GM12875 (cell line): ENCODE results near the gene HOXB8.

Source experiments
- H3K4me3 ChIP-seq: one replicate; pipeline ENCODE4 v1.5.1; 2011; ENCODE audit warnings: low read depth, low read length, control low read depth
- TF ChIP-seq, protein P1 (sequence below): IDR thresholded peaks from 2 replicates; pipeline ENCODE4 v1.5.1; 2011; ENCODE audit warnings: low read depth, mild to moderate bottlenecking, control low read depth, inconsistent platforms, low read length, moderate library complexity, borderline replicate concordance; ENCODE audit not compliant: insufficient read depth

Gene HOXB8

DNA sequence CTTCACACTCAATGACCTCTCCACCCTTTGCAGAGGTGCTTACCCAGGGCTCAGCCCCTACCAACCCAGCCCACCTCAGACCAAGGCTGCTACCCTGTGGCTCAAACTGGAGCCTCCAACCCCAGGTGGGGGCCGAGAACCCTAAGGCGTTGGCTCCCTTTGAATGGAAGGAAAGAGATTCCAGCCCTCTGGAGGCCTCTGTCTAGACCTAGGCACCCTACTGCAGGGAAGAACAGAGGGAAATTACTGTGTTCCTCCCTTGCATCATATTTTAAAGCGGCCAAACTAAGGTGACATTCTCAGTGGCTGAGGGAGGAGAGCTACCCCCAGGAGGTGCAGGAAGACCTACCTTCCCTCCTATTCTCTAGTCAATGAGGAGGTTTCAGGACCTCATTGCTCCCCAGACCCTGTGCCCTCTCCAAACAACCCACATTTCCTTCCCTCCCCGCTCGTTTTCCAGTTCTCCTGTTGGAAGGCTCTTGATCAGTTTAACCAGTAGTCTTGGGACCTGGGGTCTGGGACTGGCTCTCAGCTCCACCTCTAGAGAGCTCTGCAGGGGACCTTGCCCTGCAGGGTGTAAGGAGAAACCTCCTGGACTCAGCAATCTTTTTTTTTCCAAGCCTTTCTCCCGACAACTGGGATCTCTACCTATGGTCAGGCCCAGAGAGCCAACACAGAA is 5.5 kb upstream of the HOXB8 start:
- no peak overlapping the region for H3K4me3 ChIP-seq
- TF ChIP-seq, protein P1, sequence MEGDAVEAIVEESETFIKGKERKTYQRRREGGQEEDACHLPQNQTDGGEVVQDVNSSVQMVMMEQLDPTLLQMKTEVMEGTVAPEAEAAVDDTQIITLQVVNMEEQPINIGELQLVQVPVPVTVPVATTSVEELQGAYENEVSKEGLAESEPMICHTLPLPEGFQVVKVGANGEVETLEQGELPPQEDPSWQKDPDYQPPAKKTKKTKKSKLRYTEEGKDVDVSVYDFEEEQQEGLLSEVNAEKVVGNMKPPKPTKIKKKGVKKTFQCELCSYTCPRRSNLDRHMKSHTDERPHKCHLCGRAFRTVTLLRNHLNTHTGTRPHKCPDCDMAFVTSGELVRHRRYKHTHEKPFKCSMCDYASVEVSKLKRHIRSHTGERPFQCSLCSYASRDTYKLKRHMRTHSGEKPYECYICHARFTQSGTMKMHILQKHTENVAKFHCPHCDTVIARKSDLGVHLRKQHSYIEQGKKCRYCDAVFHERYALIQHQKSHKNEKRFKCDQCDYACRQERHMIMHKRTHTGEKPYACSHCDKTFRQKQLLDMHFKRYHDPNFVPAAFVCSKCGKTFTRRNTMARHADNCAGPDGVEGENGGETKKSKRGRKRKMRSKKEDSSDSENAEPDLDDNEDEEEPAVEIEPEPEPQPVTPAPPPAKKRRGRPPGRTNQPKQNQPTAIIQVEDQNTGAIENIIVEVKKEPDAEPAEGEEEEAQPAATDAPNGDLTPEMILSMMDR = no peak

DNA sequence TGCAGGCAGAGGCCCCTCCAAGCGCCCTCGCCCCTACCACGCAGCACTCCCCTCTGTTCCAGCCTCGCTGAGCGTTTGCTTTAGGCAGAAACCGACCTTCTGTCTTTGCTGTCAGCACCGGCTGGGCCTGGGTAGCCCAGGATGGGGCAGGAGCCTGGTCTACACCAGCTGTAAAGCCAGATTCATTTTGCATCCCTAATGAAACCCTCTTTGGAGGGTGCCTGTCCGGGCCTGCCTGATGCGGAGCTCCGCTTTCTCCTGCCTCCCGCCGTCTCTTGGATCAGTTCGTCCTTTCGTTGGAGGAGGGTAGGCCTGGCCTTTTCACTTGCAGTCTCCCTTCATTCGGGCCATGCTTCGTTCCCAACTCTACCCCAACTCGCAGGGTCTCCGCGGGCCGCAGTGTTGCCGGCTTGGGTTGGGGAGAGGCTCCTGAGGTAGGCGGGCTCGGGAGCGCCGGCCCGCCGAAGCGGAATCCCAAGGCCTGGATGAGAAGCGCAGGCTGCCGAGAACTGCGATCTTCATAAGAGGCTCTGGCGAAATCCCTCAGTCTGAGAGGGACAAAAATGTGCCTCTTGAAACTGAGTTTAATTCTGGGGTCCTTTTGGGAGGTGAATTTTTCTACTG is 4.8 kb upstream of the HOXB8 start:
- TF ChIP-seq, protein P1 = no peak

DNA sequence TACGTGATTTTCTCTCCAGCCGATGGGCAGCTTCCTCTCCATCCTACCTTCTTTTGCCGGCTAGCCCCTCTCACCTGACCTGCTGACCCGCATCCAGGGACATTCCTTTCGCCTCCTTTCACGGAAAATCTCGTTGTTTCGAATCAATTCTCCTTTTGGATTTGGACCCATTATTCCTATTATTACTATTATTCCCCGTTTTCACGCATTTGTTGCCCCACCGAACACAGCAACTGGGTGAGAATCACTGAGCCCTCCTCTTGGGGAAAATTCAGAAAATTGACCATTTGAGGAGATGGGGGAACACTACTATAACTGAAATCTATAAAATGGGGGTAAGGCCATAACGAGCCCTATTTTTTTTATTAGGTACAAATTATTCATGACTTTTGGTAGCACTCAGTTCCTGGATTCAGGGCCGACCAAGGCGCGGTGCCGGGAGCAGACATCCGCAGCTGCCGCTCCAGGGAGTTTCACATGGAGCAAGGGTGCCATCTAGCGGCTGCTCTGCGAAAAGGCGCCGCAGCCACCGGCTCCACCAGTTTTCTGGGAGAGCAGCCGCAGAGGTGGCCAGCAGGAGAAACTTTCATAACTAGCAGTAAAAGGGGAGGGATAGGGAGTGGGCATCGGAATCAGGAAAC is 3.3 kb upstream of the HOXB8 start:
- peak overlapping the region; percentile 6 for H3K4me3 ChIP-seq
- TF ChIP-seq, protein P1 = peak; percentile 89

More for the DNA sequence above, 4.8 kb upstream of the HOXB8 start:
- H3K4me3 ChIP-seq = no peak overlapping the region

DNA sequence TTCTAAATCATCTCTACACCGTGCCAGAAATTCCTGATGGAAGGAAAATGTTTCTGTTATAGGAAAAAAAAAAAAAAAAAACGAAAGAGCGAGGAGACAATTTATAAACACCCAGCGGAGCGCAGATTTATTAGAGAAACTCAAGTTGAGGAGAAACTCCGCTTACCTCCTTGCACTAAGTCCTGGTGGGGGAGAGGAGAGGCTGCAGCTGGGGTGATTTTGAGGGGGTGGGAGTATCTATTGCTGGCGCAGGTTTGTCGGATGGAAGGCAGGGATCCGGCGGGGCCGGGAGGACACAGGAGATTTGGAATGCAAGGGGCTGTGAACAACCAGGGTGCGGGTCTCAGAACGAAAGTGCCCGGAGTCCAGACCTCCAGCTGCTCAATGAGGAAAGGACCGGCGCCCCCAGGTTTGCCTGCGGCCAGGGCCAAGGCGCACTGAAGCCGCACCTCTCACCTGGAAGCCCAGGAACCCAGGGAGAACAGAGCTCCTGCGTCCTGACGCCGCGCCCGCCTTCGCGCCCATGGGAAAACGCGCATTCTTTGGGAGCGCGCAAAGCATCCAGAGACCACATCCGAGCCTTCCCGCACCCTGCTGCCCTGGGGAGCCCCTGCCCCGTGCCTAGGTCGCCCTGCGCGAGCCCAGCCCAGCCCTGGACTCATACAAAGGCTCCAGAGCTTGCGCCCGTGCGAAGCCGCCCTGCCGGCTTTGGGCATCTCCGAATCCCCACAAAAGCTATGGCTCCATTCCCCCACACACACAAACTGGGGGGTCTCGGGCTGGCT is 2.6 kb upstream of the HOXB8 start:
- TF ChIP-seq, protein P1 = no peak
- no peak overlapping the region for H3K4me3 ChIP-seq

DNA sequence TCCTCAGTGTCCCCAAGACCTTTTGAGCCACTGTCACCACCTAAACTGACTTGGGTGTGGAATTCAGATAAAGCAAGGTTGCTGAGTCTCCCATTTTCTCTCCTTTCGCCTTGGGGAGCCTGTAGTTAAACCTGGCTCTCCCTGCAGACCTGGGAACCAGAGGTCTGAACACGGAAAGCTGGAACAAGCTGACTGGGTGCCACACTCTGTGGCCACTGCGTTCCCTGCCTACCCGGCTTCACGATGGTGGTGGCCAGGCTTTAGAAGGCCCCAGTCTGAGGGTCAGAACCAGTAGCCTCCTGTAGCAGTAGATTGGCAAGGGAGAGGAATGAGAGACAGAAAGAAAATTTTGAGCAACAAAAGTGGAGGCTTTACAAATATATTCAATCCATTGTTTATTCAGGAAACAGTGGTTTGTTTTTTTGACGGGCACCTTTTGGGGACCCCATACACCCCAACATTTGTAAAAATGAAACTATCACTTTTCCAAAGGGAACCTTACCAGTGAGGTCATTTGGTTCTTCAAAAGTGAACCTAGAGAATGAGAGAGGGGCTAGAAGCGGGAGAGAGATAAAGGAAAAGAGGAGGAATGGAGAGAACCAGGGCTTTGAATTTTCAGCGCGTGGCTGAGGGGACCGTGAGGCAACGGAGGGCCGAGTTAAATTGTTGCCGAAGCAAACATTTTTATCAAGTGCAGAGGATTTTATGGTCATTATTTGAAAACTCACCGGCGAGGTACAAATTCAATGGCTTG is 1.8 kb upstream of the HOXB8 start:
- no peak overlapping the region for H3K4me3 ChIP-seq
- TF ChIP-seq, protein P1 = no peak

DNA sequence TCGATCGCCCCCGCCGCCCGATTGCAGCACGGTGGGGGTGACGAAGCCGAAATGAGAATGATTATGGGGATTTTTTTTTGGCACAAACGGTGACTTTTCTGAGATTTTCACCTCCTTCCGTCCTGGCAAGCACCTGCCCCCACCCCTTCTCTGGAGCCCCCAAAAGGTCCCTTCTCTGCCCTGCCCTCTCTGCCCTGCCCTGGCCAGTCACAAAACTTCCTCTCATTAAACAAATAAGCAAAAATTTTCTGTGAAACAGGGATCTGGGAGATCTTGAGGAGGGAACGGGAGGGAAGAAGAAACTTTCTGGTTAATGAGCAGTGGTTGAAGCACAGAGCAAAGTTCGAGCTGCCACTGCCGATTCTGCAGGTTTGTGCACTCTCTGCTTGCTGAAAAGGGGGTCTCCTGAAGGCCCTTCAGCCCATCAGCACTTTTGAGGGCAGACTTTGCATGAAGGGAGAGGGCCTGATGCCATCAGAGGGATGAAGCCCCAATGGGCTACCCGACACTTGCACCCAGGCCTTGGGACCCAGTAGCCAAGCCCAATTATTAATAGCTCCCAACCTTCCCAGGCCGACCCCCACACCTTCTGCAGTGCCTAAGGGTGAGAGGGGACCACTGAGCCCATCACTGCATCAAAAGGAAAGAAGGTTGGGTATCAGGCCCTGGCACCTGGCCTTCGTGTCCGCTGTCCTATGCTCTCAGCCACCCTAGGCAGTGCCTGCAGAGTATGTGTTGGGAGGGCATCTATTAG is 1.0 kb upstream of the HOXB8 start:
- no peak overlapping the region for H3K4me3 ChIP-seq
- TF ChIP-seq, protein P1 = no peak
